ENCODE data around the gene KLF16.

KLF16 gene

DNA sequence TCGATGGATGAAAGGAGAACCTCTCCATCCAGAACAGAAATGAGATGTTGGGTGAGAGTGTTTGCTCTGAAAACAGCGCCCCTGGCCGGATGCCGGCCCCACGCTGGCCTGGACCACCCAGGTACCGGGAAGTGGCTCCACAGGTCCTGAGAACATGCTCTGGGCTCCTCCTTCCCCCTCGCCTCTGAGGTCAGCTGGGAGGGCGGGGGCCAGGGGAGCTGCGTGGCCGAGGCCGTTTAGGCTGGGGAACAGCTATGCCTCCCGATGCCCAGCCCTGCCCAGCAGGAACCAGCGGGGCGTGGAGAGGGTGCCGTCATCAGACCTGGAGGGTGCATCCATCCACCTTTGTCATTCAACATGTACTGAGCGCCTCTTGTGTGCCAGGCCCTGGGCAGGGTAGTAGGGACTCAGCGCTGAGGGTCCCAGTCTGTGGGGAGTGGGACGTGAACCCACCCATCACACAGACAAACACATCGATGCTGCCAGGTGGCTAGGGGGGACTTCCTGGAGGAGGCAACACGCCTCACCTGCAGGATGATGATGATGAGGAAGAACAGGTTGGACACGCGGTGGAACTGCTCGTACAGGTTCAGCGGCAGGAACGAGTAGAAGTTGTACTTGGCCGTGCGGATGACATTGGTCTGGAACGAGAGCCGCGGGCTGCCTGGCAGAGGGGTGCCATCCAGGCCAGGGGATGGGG, 55.5 kb downstream of the KLF16 start:
- Histone ChIP-seq H3K4me1 (peaks cover 13 to 30% (median 27%) of the 10 kb centered on the region in 10 experiments; a peak in 19 of 20 replicates), H3K27ac (no peak overlapping the region), H3K4me3 (no peak overlapping the region), H3K27me3 (no peaks in the 10 kb centered on the region), H3K9ac (no peak overlapping the region), H3K4me2 (no peak overlapping the region), H3K36me3 (peaks cover 0 to 28% (median 10%) of the 10 kb centered on the region in 11 experiments; a peak in 9 of 22 replicates), H3K9me3 (replicated peaks in 1 of 11) (no peaks in the 10 kb centered on the region), H4K20me1 (peaks cover 0 to 12% (median under 1%) of the 10 kb centered on the region in 11 experiments; a peak in 8 of 22 replicates)
- no peak for TF ChIP-seq Cebpa-rat (IDR thresholded peaks at IDR 0.05)

GRCh38 chr19:1807030-1807694, 56.2 kb downstream of the KLF16 start:
- Histone ChIP-seq H3K4me2 (no peak overlapping the region), H3K9me3 (replicated peaks in 1 of 11) (no peaks in the 10 kb centered on the region), H3K4me1 (peaks cover 13 to 29% (median 26%) of the 10 kb centered on the region in 10 experiments; a peak in 19 of 20 replicates), H3K4me3 (no peak overlapping the region), H3K27me3 (no peaks in the 10 kb centered on the region), H3K9ac (no peak overlapping the region), H4K20me1 (peaks cover 0 to 10% (median 0%) of the 10 kb centered on the region in 11 experiments; a peak in 3 of 22 replicates), H3K27ac (no peak overlapping the region), H3K36me3 (peaks cover 0 to 34% (median 10%) of the 10 kb centered on the region in 11 experiments; a peak in 9 of 22 replicates)
- no peak for TF ChIP-seq Cebpa-rat (IDR thresholded peaks at IDR 0.05)

- no peak overlapping the region for H3K9ac ChIP-seq
- TF ChIP-seq Cebpa-rat (IDR thresholded peaks at IDR 0.05): no peak
- H3K4me1 ChIP-seq: peaks cover 8 to 23% (median 20%) of the 10 kb centered on the region in 10 experiments; a peak in 19 of 20 replicates
- H3K27me3 ChIP-seq: no peaks in the 10 kb centered on the region
- H3K4me2 ChIP-seq: no peak overlapping the region
- no peak overlapping the region for H3K4me3 ChIP-seq
- no peaks in the 10 kb centered on the region for H3K9me3 ChIP-seq (replicated peaks in 1 of 11)
- H4K20me1 ChIP-seq: peaks cover 0 to 10% (median 0%) of the 10 kb centered on the region in 11 experiments; a peak in 3 of 22 replicates
- H3K27ac ChIP-seq: no peak overlapping the region
- peaks cover 0 to 36% (median 10%) of the 10 kb centered on the region in 11 experiments; a peak in 9 of 22 replicates for H3K36me3 ChIP-seq
These were observed 57.0 kb downstream of the KLF16 start for GRCh38 chr19:1806184-1807029.

DNA sequence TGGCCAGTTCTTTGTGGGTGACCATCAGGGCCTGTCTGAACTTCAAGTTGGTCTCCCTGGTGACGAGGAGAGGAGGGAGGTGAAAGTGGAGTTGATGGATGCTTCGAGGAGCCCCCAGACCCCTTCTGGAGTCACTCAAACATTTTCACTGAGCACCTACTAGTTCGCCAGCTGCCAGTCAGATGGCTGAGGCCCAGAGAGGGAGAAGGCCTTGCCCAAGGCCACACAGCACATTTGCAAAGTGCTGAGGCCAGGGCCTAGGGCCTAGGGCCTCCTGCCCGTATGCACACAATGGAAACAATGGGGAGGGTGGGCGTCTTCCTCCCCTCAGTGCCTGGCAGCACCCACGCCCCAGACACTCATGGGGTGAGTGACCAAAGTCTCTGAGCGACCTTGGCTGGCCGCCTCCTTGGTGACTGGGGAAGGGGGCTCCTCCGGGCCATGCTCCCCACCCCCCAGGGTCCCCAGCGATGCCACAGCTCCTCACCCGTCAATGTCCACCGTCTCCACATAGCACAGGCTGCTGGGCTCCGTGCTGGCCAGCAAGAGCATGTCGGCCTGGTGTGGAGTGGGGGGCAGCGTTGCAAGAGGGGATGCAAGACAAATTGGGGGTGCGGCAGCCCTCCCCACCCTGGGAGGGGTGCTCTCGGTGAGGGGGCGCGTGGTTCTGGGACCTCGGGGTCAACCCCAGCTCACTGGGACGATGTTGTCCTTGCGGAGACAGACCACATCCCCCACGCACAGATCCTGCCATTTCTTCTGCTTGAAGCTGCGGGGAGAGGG, 57.8 kb downstream of the KLF16 start:
- Histone ChIP-seq H3K4me2 (no peak overlapping the region), H3K36me3 (peaks cover 0 to 40% (median 10%) of the 10 kb centered on the region in 11 experiments; a peak in 9 of 22 replicates), H3K9ac (no peak overlapping the region), H3K27ac (no peak overlapping the region), H3K27me3 (no peaks in the 10 kb centered on the region), H3K4me1 (peaks cover 7 to 15% (median 12%) of the 10 kb centered on the region in 10 experiments; a peak in 16 of 20 replicates), H4K20me1 (peaks cover 0 to 10% (median 0%) of the 10 kb centered on the region in 11 experiments; a peak in 3 of 22 replicates), H3K9me3 (replicated peaks in 1 of 11) (no peaks in the 10 kb centered on the region), H3K4me3 (no peak overlapping the region)
- no peak for TF ChIP-seq Cebpa-rat (IDR thresholded peaks at IDR 0.05)

DNA sequence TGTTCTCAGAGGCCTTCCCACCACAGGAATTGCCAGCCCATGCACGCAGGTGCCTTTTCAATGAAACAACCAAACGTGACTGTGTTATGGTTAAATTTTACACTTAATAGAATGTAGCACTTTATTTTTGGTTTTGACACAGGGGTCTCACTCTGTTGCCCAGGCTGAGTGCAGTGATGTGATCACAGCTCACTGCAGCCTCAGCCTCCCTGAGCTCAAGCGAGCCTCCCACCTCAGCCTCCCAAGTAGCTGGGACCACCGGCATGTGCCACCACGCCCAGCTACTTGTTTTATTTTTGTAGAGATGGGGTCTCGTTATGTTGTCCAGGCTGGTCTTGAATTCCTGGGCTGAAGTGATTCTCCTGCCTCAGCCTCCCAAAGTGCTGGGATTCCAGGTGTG, 58.5 kb downstream of the KLF16 start:
- TF ChIP-seq Cebpa-rat (IDR thresholded peaks at IDR 0.05): no peak
- H3K4me2 ChIP-seq: no peak overlapping the region
- no peak overlapping the region for H3K4me3 ChIP-seq
- peaks cover 0 to 47% (median 14%) of the 10 kb centered on the region in 11 experiments; a peak in 12 of 22 replicates for H3K36me3 ChIP-seq
- H3K27ac ChIP-seq: no peak overlapping the region
- no peak overlapping the region for H3K9ac ChIP-seq
- peaks cover 5 to 8% (median 6%) of the 10 kb centered on the region in 10 experiments; a peak in 13 of 20 replicates for H3K4me1 ChIP-seq
- H4K20me1 ChIP-seq: peaks cover 0 to 10% (median 0%) of the 10 kb centered on the region in 11 experiments; a peak in 3 of 22 replicates
- H3K27me3 ChIP-seq: no peaks in the 10 kb centered on the region
- H3K9me3 ChIP-seq (replicated peaks in 1 of 11): no peaks in the 10 kb centered on the region

All from BLaER1 treated with 17β-estradiol and CSF1 and Interleukin-3, amounts not matched to agents 10 nM and 100 nM (cell line).